ENCODE measurements around the gene CDC25A.

GRCh38 chr3:48180531-48181253 is 7.5 kb downstream of the CDC25A start:
- TF ChIP-seq ZC3H10 (CRISPR knock-in tag; IDR thresholded peaks at IDR 0.05) (no peak), PATZ1 (CRISPR knock-in tag; IDR thresholded peaks at IDR 0.05; ENCODE audit: borderline replicate concordance) (no peak), PPARA (CRISPR knock-in tag; IDR thresholded peaks at IDR 0.05; ENCODE audit: borderline replicate concordance) (no peak), OSR1 (CRISPR knock-in tag; IDR thresholded peaks at IDR 0.05) (no peak), RARB (CRISPR knock-in tag; IDR thresholded peaks at IDR 0.05) (no peak)
- TF ChIP-seq, protein P1, sequence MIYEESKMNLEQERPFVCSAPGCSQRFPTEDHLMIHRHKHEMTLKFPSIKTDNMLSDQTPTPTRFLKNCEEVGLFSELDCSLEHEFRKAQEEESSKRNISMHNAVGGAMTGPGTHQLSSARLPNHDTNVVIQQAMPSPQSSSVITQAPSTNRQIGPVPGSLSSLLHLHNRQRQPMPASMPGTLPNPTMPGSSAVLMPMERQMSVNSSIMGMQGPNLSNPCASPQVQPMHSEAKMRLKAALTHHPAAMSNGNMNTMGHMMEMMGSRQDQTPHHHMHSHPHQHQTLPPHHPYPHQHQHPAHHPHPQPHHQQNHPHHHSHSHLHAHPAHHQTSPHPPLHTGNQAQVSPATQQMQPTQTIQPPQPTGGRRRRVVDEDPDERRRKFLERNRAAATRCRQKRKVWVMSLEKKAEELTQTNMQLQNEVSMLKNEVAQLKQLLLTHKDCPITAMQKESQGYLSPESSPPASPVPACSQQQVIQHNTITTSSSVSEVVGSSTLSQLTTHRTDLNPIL (CRISPR knock-in tag; IDR thresholded peaks at IDR 0.05; ENCODE audit: low read depth) = no peak

All from SK-N-SH treated with all-trans-retinoic acid at 6 μM for 48 hours (cell line).